Fibroblast of pulmonary artery (primary cell): Measurements from ENCODE around the gene PAN3.

Source experiments
- DNase-seq: peaks from one replicate; pipeline ENCODE4 v3.0.0-alpha.2; 2010; ENCODE audit warnings: low read depth
- H3K4me3 ChIP-seq: replicated peaks from 2 replicates; pipeline ENCODE4 v1.5.1; 2011; ENCODE audit warnings: low read depth, mild to moderate bottlenecking, control low read depth, low read length, moderate library complexity
- CTCF ChIP-seq: IDR thresholded peaks from 2 replicates; pipeline ENCODE4 v1.5.1; 2011; ENCODE audit warnings: mild to moderate bottlenecking, control low read depth, low read length, inconsistent platforms; ENCODE audit errors: missing control alignments

PAN3 gene

DNA sequence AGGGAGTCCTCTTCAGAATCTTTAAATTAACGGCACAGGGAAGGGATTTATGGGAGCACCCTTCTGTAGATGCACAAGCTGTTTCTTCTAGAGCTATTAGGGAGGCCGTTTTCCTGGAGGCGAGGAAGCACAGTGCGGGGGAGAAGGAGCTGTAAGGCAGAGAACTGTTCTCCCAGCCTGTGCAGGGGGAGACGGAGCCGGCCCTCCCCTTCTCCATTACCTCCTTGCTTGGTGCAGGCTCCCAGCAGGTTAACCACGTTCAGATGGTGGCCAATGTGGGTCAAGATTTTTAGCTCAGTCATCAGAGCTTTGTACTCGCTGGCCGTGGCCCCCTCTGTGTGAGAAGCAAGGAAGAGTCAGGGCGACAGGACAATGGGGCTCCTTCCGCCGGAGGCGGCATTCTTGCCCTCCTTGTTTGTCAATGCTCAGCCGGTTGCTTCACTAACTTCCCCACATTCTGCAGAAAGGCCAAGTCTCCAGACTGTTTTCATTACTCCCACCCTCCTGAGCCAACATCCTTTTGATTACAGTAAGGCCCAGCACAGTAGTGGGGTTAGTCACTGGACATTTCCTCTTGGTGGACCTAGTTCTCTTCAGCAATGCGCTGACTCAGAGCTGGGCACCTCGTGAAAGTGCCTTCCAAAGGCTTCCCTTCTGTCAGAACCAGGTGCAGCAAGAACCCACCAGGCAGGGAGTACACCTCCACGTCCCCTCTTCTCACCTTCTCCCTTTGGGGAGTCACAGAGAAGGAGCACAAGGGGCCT is 191.2 kb downstream of the PAN3 start:
- peak; percentile 98 for DNase-seq
- H3K4me3 ChIP-seq = peak overlapping the region; percentile 8
- TF ChIP-seq CTCF = peak; percentile 1

DNA sequence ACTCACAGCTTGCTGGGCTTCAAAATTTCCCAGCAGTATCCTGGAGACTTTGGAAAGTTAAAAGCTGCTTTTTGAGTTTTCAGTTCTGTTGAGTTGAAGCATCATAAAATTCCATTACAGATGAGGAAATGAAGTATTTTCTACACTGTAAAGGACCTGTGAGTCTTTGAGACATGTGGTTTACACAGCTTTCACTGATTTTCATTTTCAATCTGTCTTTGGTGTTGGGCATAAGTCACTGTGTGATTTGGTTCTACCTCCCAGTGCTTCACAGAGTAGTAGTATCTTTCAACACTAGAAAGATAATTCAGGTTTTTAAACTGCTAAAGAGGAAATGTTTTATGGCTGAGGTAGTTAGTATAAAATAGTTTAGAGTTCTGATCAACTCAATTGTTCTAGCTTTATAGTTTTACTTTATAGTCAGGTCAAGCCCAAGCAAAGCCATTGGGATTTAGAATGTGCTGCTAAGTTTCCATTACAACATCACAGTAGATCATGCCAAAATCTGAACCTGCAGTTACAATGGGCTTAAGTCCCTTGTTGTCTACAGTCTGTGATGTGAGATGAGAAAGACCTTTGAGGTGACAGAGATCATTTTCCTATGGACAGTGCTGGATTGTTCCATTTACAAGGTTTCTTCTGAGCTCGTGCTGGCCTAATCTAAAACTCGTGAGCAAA is 195.0 kb downstream of the PAN3 start:
- no peak for TF ChIP-seq CTCF
- peak; percentile 50 for DNase-seq
- no peak overlapping the region for H3K4me3 ChIP-seq

DNA sequence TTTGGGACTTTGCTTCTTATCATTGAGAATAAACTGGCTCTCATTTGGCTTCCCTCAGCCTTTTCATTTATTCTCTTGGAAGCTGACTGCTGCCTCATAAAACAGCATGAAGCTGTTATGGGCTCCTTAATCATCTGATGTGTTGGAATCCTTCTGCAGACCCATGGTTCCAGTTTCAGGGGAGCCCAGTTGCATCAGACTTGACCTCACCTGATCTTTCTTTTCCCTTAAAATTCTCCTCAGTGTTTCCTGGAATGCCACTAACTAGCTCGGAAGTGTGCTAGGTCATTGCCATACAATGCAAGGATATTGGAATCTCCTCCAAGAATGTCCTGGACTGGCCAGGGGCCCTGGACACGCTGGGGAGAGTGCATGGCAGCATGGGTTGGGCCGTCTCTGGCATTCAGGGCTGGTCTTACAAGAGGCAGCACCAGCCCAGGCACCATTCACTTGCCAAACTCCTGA is 197.9 kb downstream of the PAN3 start:
- no peak for TF ChIP-seq CTCF
- no peak for DNase-seq
- H3K4me3 ChIP-seq = no peak overlapping the region

DNA sequence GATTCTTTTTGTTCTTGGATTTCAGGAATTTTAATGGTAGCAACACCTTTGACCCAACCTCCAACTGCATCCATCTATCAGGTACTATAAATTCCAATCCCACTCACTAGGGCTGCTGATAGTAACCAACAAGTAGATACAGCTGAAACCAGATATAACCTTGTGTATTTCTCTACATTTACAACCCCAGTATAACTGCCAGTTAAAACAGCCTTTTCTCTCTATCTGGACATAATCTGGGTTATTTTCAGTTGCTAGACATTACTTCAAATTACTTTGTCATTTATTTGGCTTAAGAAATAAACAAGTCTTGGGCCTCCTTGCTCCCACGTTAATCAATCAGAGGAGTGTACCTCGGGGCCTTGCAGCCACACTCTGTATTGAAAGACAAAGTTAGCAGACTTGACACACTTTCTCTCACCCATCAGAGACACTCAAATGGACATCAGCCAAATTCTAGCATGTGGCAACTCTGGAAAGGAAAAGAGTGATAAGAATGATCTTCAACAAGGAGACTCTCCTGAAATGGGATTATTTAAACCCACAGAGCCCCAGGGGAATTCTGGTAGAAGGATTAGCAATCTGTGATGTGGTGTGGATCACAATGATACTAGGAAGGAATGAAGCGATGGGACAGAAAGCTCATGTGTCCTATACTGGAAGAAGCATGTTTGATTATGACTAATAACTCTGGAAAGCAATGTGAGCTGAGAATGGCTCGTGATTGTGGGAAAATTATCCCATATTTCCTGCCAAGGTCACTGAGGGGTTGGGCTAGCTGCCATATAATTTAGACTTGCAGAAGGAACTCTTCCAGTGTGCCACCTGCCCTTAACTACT is 199.0 kb downstream of the PAN3 start:
- peak; percentile 86 for DNase-seq
- no peak for TF ChIP-seq CTCF
- no peak overlapping the region for H3K4me3 ChIP-seq

DNA sequence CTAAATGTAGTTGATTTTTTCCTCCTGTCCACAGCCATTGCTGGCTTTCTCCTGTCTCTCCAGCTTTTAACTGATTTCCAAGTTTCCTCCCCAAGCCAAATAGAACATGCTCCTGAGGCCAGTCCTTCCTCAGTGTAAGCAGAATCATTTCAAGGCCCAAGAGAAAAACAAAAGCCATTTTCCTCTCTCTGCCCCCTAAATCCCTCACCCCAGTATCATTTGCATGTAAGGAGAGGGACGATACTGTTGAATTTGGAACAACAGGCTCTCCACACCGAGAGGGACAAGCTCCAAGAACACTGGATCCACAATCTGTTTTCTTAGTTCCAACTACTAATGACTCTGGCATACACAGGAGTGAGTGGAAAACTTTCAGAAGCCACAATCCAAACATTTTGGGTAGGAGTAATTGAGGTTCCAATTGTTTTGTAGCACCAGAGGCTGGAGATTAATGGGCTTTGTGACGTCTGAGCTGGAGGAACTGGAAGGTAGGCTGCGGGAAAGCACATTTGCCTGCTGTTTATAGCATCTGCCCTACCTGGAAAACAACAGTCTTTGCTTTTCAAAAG is 199.7 kb downstream of the PAN3 start:
- H3K4me3 ChIP-seq = no peak overlapping the region
- TF ChIP-seq CTCF = no peak
- no peak for DNase-seq

GRCh38 chr13:28338742-28339141 is 200.4 kb downstream of the PAN3 start:
- DNase-seq = no peak
- H3K4me3 ChIP-seq = no peak overlapping the region
- TF ChIP-seq CTCF = no peak
